ENCODE results near the gene GZF1.

GZF1 gene

GRCh38 chr20:23361476-23362391 lies at the start of gene GZF1:
GZF1 (plus strand) TSS chr20:23362182; CDS start chr20:23364384, 2,202 bp downstream.
- Histone ChIP-seq H3K27me3 (ENCODE audit: insufficient read depth, low read length) (no peaks in the 10 kb centered on the region), H3K9me3 (ENCODE audit: low read length) (peaks cover 5% of the 10 kb centered on the region), H3K4me3 (ENCODE audit: low read length) (peak within 1 kb of the TSS; percentile 90), H3K4me1 (ENCODE audit: insufficient read depth, low read length) (peaks cover 35% of the 10 kb centered on the region), H3K36me3 (ENCODE audit: insufficient read depth, low read length) (peaks cover 24% of the 10 kb centered on the region), H2AFZ (ENCODE audit: low read depth, low read length) (peak within 1 kb of the TSS; percentile 75)

- no peaks in the 10 kb centered on the region for H3K36me3 ChIP-seq (ENCODE audit: insufficient read depth, low read length)
Measured at GRCh38 chr20:23313271-23313670, 48.7 kb upstream of the GZF1 start.

DNA sequence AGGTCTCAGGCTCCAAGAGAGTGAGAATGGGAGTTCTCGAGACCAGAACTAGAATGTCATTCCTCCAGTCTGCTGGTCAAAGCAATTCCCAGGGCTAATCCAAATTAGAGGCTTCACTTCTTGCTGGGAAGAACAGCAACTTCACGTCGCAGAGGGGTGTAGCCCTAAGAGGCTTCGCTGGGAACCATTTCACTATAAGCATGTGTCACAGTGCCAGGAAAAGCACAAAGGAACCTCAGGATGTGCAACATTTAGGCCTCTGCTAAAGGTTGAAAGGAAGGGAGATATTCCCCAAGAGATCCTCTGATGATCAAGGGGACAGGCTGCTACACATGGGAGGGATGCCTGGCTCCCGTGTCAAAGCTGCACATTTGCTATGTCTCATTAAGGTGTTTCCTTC lies 47.3 kb upstream of the GZF1 start:
- Histone ChIP-seq H3K9me3 (ENCODE audit: low read length) (no peaks in the 10 kb centered on the region), H3K36me3 (ENCODE audit: insufficient read depth, low read length) (no peaks in the 10 kb centered on the region), H3K4me1 (ENCODE audit: insufficient read depth, low read length) (no peaks in the 10 kb centered on the region), H3K4me3 (ENCODE audit: low read length) (no peak overlapping the region), H3K27me3 (ENCODE audit: insufficient read depth, low read length) (no peaks in the 10 kb centered on the region), H2AFZ (ENCODE audit: low read depth, low read length) (no peak overlapping the region)

More at GRCh38 chr20:23313271-23313670, 48.7 kb upstream of the GZF1 start:
- H3K4me3 ChIP-seq (ENCODE audit: low read length) = no peak overlapping the region
- no peaks in the 10 kb centered on the region for H3K27me3 ChIP-seq (ENCODE audit: insufficient read depth, low read length)
- no peaks in the 10 kb centered on the region for H3K9me3 ChIP-seq (ENCODE audit: low read length)
- no peaks in the 10 kb centered on the region for H3K4me1 ChIP-seq (ENCODE audit: insufficient read depth, low read length)
- H2AFZ ChIP-seq (ENCODE audit: low read depth, low read length) = no peak overlapping the region

GRCh38 chr20:23315099-23315498 lies 46.9 kb upstream of the GZF1 start:
- Histone ChIP-seq H3K9me3 (ENCODE audit: low read length) (no peaks in the 10 kb centered on the region), H3K4me3 (ENCODE audit: low read length) (no peak overlapping the region), H2AFZ (ENCODE audit: low read depth, low read length) (no peak overlapping the region), H3K27me3 (ENCODE audit: insufficient read depth, low read length) (no peaks in the 10 kb centered on the region), H3K4me1 (ENCODE audit: insufficient read depth, low read length) (no peaks in the 10 kb centered on the region), H3K36me3 (ENCODE audit: insufficient read depth, low read length) (no peaks in the 10 kb centered on the region)

DNA sequence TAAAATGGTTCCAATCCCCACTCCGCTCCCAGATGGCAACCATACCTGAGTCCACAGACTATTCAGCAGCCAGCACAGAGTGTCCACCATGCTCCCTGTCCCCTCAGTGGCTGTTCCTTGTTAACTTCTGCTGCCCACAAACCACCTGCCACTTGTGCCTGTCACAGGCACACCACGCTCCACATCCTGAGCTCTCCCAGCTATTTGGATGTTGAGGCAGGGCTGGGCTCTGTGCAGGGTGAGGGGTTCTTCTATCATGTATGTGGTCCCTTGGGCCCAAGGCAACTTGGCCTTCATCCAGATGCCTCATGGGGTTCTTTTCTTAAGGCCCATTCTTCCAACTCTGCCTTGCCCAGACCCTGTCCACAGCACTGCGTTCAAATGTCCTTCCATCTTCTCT lies 45.4 kb upstream of the GZF1 start:
- Histone ChIP-seq H3K9me3 (ENCODE audit: low read length) (no peaks in the 10 kb centered on the region), H3K27me3 (ENCODE audit: insufficient read depth, low read length) (no peaks in the 10 kb centered on the region), H3K4me1 (ENCODE audit: insufficient read depth, low read length) (no peaks in the 10 kb centered on the region), H2AFZ (ENCODE audit: low read depth, low read length) (no peak overlapping the region), H3K36me3 (ENCODE audit: insufficient read depth, low read length) (no peaks in the 10 kb centered on the region), H3K4me3 (ENCODE audit: low read length) (no peak overlapping the region)

DNA sequence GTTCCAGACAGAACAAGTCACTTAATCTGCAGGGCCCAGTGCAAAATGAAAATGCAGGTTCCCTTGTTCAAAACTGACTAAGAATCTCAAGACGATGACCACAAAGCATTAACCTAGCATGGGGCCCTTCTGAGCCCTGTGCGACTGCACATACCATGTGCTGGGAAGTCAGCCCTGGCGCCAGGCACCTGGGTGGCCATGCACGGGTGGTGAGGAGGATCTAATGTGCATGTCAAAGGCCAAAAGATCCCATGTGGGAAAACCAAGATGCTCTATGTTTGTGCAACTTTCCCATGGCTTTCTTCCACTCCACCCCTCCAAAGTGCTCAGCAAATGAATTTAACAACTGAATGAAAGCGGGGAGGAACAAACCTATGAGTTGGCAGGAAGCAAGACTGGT lies 44.9 kb upstream of the GZF1 start:
- Histone ChIP-seq H3K36me3 (ENCODE audit: insufficient read depth, low read length) (no peaks in the 10 kb centered on the region), H3K9me3 (ENCODE audit: low read length) (no peaks in the 10 kb centered on the region), H3K27me3 (ENCODE audit: insufficient read depth, low read length) (no peaks in the 10 kb centered on the region), H2AFZ (ENCODE audit: low read depth, low read length) (no peak overlapping the region), H3K4me3 (ENCODE audit: low read length) (no peak overlapping the region), H3K4me1 (ENCODE audit: insufficient read depth, low read length) (no peaks in the 10 kb centered on the region)

DNA sequence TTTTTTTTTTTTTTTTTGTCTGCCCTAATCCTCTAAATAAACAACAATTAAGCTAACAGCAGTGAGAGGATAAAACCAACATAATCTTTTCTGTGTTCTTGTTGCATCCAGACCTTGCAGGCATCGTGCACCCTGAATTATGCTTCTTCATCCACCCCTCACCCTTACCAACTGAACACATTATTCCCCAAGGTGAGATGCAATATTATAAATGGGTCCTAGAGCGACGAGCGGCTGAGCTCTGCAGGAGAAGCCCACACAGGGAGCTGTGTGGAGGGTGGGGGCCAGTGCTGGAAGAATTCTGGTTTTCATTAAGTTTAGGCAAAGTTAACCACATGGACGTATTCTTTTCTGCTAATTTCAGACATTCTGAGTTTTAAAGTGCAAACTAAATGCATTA lies 43.6 kb upstream of the GZF1 start:
- Histone ChIP-seq H3K4me1 (ENCODE audit: insufficient read depth, low read length) (no peaks in the 10 kb centered on the region), H3K36me3 (ENCODE audit: insufficient read depth, low read length) (no peaks in the 10 kb centered on the region), H3K9me3 (ENCODE audit: low read length) (no peaks in the 10 kb centered on the region), H3K27me3 (ENCODE audit: insufficient read depth, low read length) (no peaks in the 10 kb centered on the region), H3K4me3 (ENCODE audit: low read length) (no peak overlapping the region), H2AFZ (ENCODE audit: low read depth, low read length) (no peak overlapping the region)

- Histone ChIP-seq H2AFZ (ENCODE audit: low read depth, low read length) (no peak overlapping the region), H3K4me3 (ENCODE audit: low read length) (no peak overlapping the region)
Measured at GRCh38 chr20:23320317-23320716, 41.7 kb upstream of the GZF1 start.

DNA sequence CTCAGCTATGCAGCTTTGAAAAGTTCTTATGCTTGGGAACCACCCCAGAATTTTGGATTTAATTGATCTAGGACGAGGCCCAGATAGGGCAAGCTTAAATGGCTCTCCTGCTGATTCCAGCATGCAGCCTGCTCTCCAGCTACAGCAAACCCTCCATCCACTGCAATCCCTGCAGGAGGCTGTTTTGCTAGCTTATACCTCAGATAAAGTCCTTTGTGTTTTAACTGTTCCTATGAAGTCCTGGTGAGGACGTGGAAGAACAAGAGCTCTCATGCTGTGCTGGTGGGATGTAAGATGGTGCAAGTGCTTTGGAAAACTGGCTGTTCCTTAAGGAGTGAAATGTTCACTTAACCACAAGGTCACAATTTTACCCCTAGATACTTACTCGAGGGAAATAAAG lies 36.9 kb upstream of the GZF1 start:
- Histone ChIP-seq H2AFZ (ENCODE audit: low read depth, low read length) (no peak overlapping the region), H3K27me3 (ENCODE audit: insufficient read depth, low read length) (peaks cover 2% of the 10 kb centered on the region), H3K36me3 (ENCODE audit: insufficient read depth, low read length) (no peaks in the 10 kb centered on the region), H3K4me3 (ENCODE audit: low read length) (no peak overlapping the region), H3K4me1 (ENCODE audit: insufficient read depth, low read length) (no peaks in the 10 kb centered on the region), H3K9me3 (ENCODE audit: low read length) (no peaks in the 10 kb centered on the region)

More at GRCh38 chr20:23320317-23320716, 41.7 kb upstream of the GZF1 start:
- Histone ChIP-seq H3K27me3 (ENCODE audit: insufficient read depth, low read length) (peaks cover 2% of the 10 kb centered on the region), H3K36me3 (ENCODE audit: insufficient read depth, low read length) (no peaks in the 10 kb centered on the region), H3K9me3 (ENCODE audit: low read length) (no peaks in the 10 kb centered on the region), H3K4me1 (ENCODE audit: insufficient read depth, low read length) (no peaks in the 10 kb centered on the region)

DNA sequence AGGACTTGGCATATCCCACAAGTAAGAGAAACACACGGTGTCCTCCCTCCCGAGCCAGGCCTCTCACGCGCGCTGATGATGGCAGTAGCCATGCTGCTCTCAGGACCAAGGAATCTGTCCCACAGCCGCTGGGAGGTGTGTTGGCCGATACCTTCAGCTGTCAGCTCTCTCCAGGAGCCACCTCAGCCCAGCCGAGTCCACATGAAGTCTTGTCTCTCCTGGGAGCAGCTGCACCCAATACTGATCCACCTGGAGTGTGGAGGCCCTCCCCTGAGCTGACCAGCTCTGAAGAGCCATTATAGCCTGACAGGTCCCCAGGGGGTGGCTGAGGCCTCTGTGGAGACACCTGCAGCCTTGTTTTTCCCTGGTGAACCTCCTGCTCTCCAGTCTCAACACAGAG lies 35.2 kb upstream of the GZF1 start:
- no peaks in the 10 kb centered on the region for H3K9me3 ChIP-seq (ENCODE audit: low read length)
- H2AFZ ChIP-seq (ENCODE audit: low read depth, low read length) = no peak overlapping the region
- no peaks in the 10 kb centered on the region for H3K4me1 ChIP-seq (ENCODE audit: insufficient read depth, low read length)
- no peak overlapping the region for H3K4me3 ChIP-seq (ENCODE audit: low read length)
- no peaks in the 10 kb centered on the region for H3K36me3 ChIP-seq (ENCODE audit: insufficient read depth, low read length)
- H3K27me3 ChIP-seq (ENCODE audit: insufficient read depth, low read length) = peaks cover 2% of the 10 kb centered on the region

DNA sequence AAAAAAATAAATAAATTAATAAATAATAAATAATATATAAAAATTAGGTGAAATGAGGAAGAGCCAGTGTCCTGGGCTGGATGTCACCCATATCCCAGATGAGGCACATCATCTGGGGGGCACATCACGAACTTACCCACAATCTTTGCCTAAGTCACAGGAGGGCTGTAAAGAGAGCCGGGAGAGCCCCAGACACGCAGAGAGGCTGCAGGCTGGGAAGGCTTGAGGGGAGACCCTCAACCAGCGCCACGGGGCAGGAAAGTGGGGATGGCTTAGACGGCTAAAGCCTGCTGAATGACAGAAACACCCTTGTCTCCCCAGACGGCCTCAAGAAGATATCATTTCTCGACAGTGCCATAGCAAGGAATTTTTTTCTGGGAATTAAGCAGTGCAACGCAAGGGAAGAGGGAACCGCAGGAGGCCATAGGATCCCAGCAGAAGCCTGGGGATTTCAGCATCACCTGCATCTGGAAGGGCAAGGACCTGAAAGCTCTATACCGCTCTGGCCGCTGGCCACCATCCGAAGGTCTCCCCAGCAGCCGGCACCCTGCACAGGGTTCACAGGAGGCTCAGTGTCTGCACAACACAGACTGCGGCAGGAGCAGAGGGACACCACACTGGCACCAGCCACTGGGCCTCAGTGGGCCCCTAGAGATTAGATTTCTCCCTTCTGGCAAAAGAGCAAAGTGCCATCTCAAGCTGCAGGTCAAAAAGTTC lies 34.2 kb upstream of the GZF1 start:
- Histone ChIP-seq H2AFZ (ENCODE audit: low read depth, low read length) (no peak overlapping the region), H3K4me3 (ENCODE audit: low read length) (no peak overlapping the region), H3K9me3 (ENCODE audit: low read length) (no peaks in the 10 kb centered on the region), H3K36me3 (ENCODE audit: insufficient read depth, low read length) (no peaks in the 10 kb centered on the region), H3K27me3 (ENCODE audit: insufficient read depth, low read length) (peaks cover 2% of the 10 kb centered on the region), H3K4me1 (ENCODE audit: insufficient read depth, low read length) (no peaks in the 10 kb centered on the region)

DNA sequence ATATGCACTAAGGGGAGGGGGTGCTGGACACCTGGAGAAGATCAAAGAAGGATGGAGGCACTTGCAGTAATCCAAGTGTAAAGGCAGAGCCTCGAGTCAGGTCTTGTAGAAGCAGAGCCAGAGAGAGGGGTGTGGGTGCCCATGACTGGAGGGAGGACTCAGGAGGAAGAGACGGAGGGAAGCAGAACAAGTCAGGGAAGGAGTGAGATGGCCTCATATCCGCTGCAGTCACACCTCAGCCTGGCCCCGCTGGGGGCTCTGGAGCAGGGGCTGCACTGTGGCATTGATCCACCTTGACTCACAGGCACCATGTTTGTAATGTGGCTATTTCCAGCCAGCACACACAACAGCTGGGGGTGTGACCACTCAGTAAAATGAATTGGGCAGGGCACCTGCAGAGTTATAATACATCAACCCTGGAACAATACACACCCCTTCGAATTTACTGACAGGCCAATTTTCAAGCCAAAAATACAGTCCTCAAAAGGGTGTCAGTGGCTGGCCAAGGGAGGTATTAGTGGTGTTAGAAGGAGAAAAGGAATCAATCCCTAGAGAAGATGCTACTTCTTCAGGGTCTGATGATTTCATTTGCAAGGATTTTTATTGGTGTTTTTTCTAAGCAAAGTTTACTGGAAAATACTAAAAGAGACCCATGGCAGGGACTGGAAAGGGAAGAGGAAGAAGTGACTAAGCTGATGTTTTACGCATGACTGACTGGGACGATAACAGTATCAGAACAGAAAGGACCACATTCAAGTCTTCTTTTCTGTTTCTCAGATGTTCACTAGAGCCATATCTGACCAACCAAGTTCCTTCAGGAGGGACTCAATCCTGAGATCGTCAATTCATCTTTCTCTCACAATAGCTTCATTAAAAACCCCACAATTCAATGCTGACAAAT lies 30.3 kb upstream of the GZF1 start:
- Histone ChIP-seq H3K27me3 (ENCODE audit: insufficient read depth, low read length) (no peaks in the 10 kb centered on the region), H3K4me3 (ENCODE audit: low read length) (no peak overlapping the region), H3K9me3 (ENCODE audit: low read length) (no peaks in the 10 kb centered on the region), H3K4me1 (ENCODE audit: insufficient read depth, low read length) (no peaks in the 10 kb centered on the region), H3K36me3 (ENCODE audit: insufficient read depth, low read length) (no peaks in the 10 kb centered on the region), H2AFZ (ENCODE audit: low read depth, low read length) (no peak overlapping the region)

- H3K36me3 ChIP-seq (ENCODE audit: insufficient read depth, low read length) = no peaks in the 10 kb centered on the region
- H2AFZ ChIP-seq (ENCODE audit: low read depth, low read length) = no peak overlapping the region
- no peaks in the 10 kb centered on the region for H3K27me3 ChIP-seq (ENCODE audit: insufficient read depth, low read length)
- H3K9me3 ChIP-seq (ENCODE audit: low read length) = no peaks in the 10 kb centered on the region
- H3K4me1 ChIP-seq (ENCODE audit: insufficient read depth, low read length) = no peaks in the 10 kb centered on the region
- no peak overlapping the region for H3K4me3 ChIP-seq (ENCODE audit: low read length)
Measured at GRCh38 chr20:23332467-23332866, 29.5 kb upstream of the GZF1 start.

Measured in neuron (in vitro differentiated cells).